H1 (cell line): ENCODE results near the gene KCNJ10. TPM values are rescaled to one million over a fixed set of nuclear protein-coding genes. Genes with fewer than 3 reads are reported as not detected.

ENCODE experiments used
- CTCF ChIA-PET: fragments of 300-600 bp; sonication (Branson Sonifier 250); formaldehyde crosslinking; loops from one replicate; lab custom pipeline; 2021; ENCODE audit not compliant: partially characterized antibody; lab: Charles Lee
- POLR2A ChIA-PET: fragments of 300-600 bp; sonication (Branson Sonifier 250); formaldehyde crosslinking; loops from one replicate; lab custom pipeline; 2021; ENCODE audit warnings: inconsistent platforms; ENCODE audit not compliant: partially characterized antibody; lab: Charles Lee
- DNase-seq, 2 experiments: peaks; one replicate each; pipeline versions ENCODE4 v3.0.0 to v3.0.0-alpha.2; 2010 to 2022; ENCODE audit warnings: low spot score in 2 of 2, low read depth in 1 of 2, mixed read lengths in 1 of 2
- FAIRE-seq: peaks from 2 replicates; lab custom pipeline; 2011; peaks lifted over from hg19 to GRCh38; lab: Jason Lieb, UNC
- H2AFZ ChIP-seq: 2 replicates; pipeline ENCODE4 v1.8.1; 2012; ENCODE audit warnings: low read length, inconsistent platforms
- H2AK5ac ChIP-seq: 2 replicates; pipeline ENCODE4 v1.6.1; 2013; ENCODE audit warnings: low read depth, low read length
- H2BK120ac ChIP-seq: replicated peaks from 2 replicates; pipeline ENCODE3; 2013; ENCODE audit warnings: low read depth, low read length, inconsistent platforms
- H2BK12ac ChIP-seq: 2 replicates; pipeline ENCODE4 v1.6.1; 2013; ENCODE audit warnings: low read depth, low read length
- H2BK15ac ChIP-seq: 2 replicates; pipeline ENCODE4 v1.6.1; 2013; ENCODE audit warnings: low read length
- H2BK20ac ChIP-seq: 2 replicates; pipeline ENCODE4 v1.6.1; 2013; ENCODE audit warnings: low read length
- H2BK5ac ChIP-seq: 2 replicates; pipeline ENCODE4 v1.6.1; 2013; ENCODE audit warnings: low read depth, low read length
- H3K14ac ChIP-seq: 2 replicates; pipeline ENCODE4 v1.6.1; 2013; ENCODE audit warnings: inconsistent platforms; ENCODE audit not compliant: insufficient read length
- H3K18ac ChIP-seq: 2 replicates; pipeline ENCODE4 v1.6.1; 2013; ENCODE audit warnings: low read length; ENCODE audit errors: extremely low read depth
- H3K23ac ChIP-seq: 2 replicates; pipeline ENCODE4 v1.6.1; 2013; ENCODE audit warnings: inconsistent platforms; ENCODE audit not compliant: insufficient read length
- H3K23me2 ChIP-seq: 2 replicates; pipeline ENCODE4 v1.6.1; 2013; ENCODE audit warnings: low read depth, low read length
- H3K27ac ChIP-seq: 2 replicates; pipeline ENCODE4 v1.6.1; 2011; ENCODE audit warnings: low read depth, low read length, inconsistent platforms
- H3K27me3 ChIP-seq, 4 experiments: replicated peaks in 1 of 4; 1 replicate in 1 of 4; 2 replicates in 3 of 4; pipeline versions ENCODE4 v1.6.1 to v1.8.1; 2011 to 2013; ENCODE audit warnings: low read length in 3 of 4, mild to moderate bottlenecking in 3 of 4, inconsistent platforms in 2 of 4, mixed read lengths in 2 of 4, moderate library complexity in 1 of 4; ENCODE audit not compliant: control insufficient read depth in 3 of 4, insufficient read depth in 3 of 4; ENCODE audit errors: extremely low read depth in 1 of 4
- H3K36me3 ChIP-seq, 4 experiments: 2 replicates each; pipeline versions ENCODE4 v1.6.1 to v1.8.1; 2011 to 2013; ENCODE audit warnings: mild to moderate bottlenecking in 4 of 4, low read length in 3 of 4, moderate library complexity in 2 of 4, control low read depth in 1 of 4, inconsistent platforms in 1 of 4; ENCODE audit not compliant: insufficient read depth in 4 of 4, control insufficient read depth in 2 of 4
- H3K4ac ChIP-seq: replicated peaks from 2 replicates; pipeline ENCODE3; 2013; ENCODE audit warnings: low read length, low read depth, mixed read lengths, inconsistent platforms; ENCODE audit not compliant: insufficient read length
- H3K4me1 ChIP-seq, 4 experiments: replicated peaks in 1 of 4; 1 replicate in 1 of 4; 2 replicates in 3 of 4; pipeline versions ENCODE4 v1.6.1 to v1.8.1; 2011 to 2013; ENCODE audit warnings: low read length in 3 of 4, inconsistent platforms in 2 of 4, mixed read lengths in 1 of 4; ENCODE audit not compliant: insufficient read depth in 4 of 4, control insufficient read depth in 3 of 4
- H3K4me2 ChIP-seq, 2 experiments: 2 replicates each; pipeline versions ENCODE4 v1.6.1 to v1.8.1; 2011 to 2013; ENCODE audit warnings: low read depth in 2 of 2, low read length in 2 of 2, control low read depth in 1 of 2, inconsistent platforms in 1 of 2, mild to moderate bottlenecking in 1 of 2; ENCODE audit not compliant: insufficient read depth in 1 of 2
- H3K4me3 ChIP-seq, 4 experiments: fragments of 200-600, 300-600 bp in 1 of 4; sonication (generic), shearing (Covaris generic), sonication (Bioruptor Twin) in 1 of 4; 2 replicates each; pipeline versions ENCODE4 v1.5.1 to v1.8.1; 2011 to 2016; ENCODE audit warnings: low read length in 4 of 4, low read depth in 3 of 4, control low read depth in 2 of 4, inconsistent platforms in 2 of 4, mild to moderate bottlenecking in 2 of 4, mixed read lengths in 1 of 4, moderate library complexity in 1 of 4; ENCODE audit not compliant: insufficient read depth in 2 of 4; ENCODE audit errors: extremely low read depth in 1 of 4
- H3K56ac ChIP-seq: replicated peaks from 2 replicates; pipeline ENCODE3; 2013; ENCODE audit warnings: low read depth, mild to moderate bottlenecking, mixed read lengths, low read length, inconsistent platforms; ENCODE audit not compliant: insufficient read length
- H3K79me1 ChIP-seq: 2 replicates; pipeline ENCODE4 v1.6.1; 2013; ENCODE audit warnings: low read depth, low read length, control low read depth
- H3K79me2 ChIP-seq, 2 experiments: 2 replicates each; pipeline versions ENCODE4 v1.6.1 to v1.8.1; 2012 to 2013; ENCODE audit warnings: low read length in 2 of 2, mild to moderate bottlenecking in 2 of 2, inconsistent platforms in 1 of 2; ENCODE audit not compliant: insufficient read depth in 2 of 2, control insufficient read depth in 1 of 2
- H3K9ac ChIP-seq, 4 experiments: replicated peaks in 1 of 4; 1 replicate in 1 of 4; 2 replicates in 3 of 4; pipeline versions ENCODE4 v1.6.1 to v1.8.1; 2011 to 2013; ENCODE audit warnings: low read depth in 3 of 4, low read length in 3 of 4, control low read depth in 2 of 4, mild to moderate bottlenecking in 2 of 4, moderate library complexity in 2 of 4, inconsistent platforms in 1 of 4; ENCODE audit errors: extremely low read depth in 1 of 4
- H3K9me3 ChIP-seq, 2 experiments: 2 replicates each; pipeline versions ENCODE4 v1.6.1 to v1.8.1; 2012 to 2013; ENCODE audit warnings: mild to moderate bottlenecking in 2 of 2, moderate library complexity in 2 of 2, control low read depth in 1 of 2, inconsistent platforms in 1 of 2, low read depth in 1 of 2, low read length in 1 of 2, mixed read lengths in 1 of 2; ENCODE audit not compliant: insufficient read depth in 2 of 2
- H4K20me1 ChIP-seq, 2 experiments: replicated peaks in 1 of 2; 2 replicates each; pipeline versions ENCODE3 to v1.8.1; 2011 to 2013; ENCODE audit warnings: inconsistent platforms in 2 of 2, low read length in 2 of 2, mild to moderate bottlenecking in 1 of 2; ENCODE audit not compliant: insufficient read depth in 2 of 2, control insufficient read depth in 1 of 2
- H4K5ac ChIP-seq: 2 replicates; pipeline ENCODE4 v1.6.1; 2013; ENCODE audit warnings: low read length, low read depth, mixed read lengths, inconsistent platforms; ENCODE audit not compliant: insufficient read length
- H4K8ac ChIP-seq: 2 replicates; pipeline ENCODE4 v1.8.0; 2013; ENCODE audit warnings: mild to moderate bottlenecking, moderate library complexity, low read length, inconsistent platforms; ENCODE audit not compliant: insufficient read depth; ENCODE audit errors: extremely low read depth
- H4K91ac ChIP-seq: replicated peaks from 2 replicates; pipeline ENCODE3; 2013; ENCODE audit warnings: low read length, mixed read lengths, inconsistent platforms; ENCODE audit not compliant: insufficient read length
- HDAC2 ChIP-seq, 2 experiments: fragments of 300-600 bp in 1 of 2; sonication (generic) in 1 of 2; IDR thresholded peaks; 2 replicates each; pipeline ENCODE4 v1.6.1; 2011 to 2012; ENCODE audit warnings: low read depth in 2 of 2, low read length in 2 of 2, mild to moderate bottlenecking in 2 of 2, moderate library complexity in 2 of 2, borderline replicate concordance in 1 of 2, inconsistent platforms in 1 of 2
- POLR2A ChIP-seq, 2 experiments: IDR thresholded peaks; 1 replicate in 1 of 2; 2 replicates in 1 of 2; pipeline ENCODE4 v1.6.1; 2011; ENCODE audit warnings: low read depth in 2 of 2, low read length in 2 of 2, mild to moderate bottlenecking in 2 of 2; ENCODE audit errors: control extremely low read depth in 1 of 2
- SP2 ChIP-seq: IDR thresholded peaks from 2 replicates; pipeline ENCODE4 v1.6.1; 2012; ENCODE audit warnings: mild to moderate bottlenecking, low read length, inconsistent platforms
- TAF7 ChIP-seq: optimal IDR thresholded peaks from 2 replicates; pipeline ENCODE3; 2011; ENCODE audit warnings: low read depth, mild to moderate bottlenecking, inconsistent platforms, low read length, moderate library complexity, borderline replicate concordance
- WGBS, 2 experiments: shearing (Covaris generic) in 1 of 2; methylation state at CpG; one replicate each; pipeline versions ENCODE4 v1.1.6 to v1.1.7; 2013 to 2015; ENCODE audit warnings: low lambda C conversion rate in 2 of 2, mixed read lengths in 2 of 2, inconsistent platforms in 1 of 2, low coverage in 1 of 2, missing lambda C conversion rate in 1 of 2; ENCODE audit not compliant: insufficient replicate concordance in 2 of 2, insufficient coverage in 1 of 2, insufficient read length in 1 of 2; ENCODE audit errors: extremely low coverage in 1 of 2, missing lambda C conversion rate in 1 of 2; 5-methylcytosine and 5-hydroxymethylcytosine counted together
- polyA plus RNA-seq, 7 experiments: library from polyadenylated mRNA; depleted of rRNA in 3 of 7; stranded (reverse) in 5 of 7; unstranded in 2 of 7; fragments of >200 nt in 5 of 7; fragments of 200-250 nt in 2 of 7; gene quantifications; 1 replicate in 5 of 7; 2 replicates in 1 of 7; 4 replicates in 1 of 7; pipeline versions ENCODE4 v1.2.1 to v1.2.3, GENCODE V29; 2011 to 2013; ENCODE audit warnings: missing spikeins in 2 of 7, mixed read lengths in 2 of 7
- total RNA-seq: library from RNA; stranded (reverse); fragmentation: NEBNext Ultra II Directional; extraction: Animal tissue kit (Norgen Biotek cat#: 25700); gene quantifications from 2 replicates; pipeline ENCODE4 v1.2.1, GENCODE V29; 2021

Gene KCNJ10
- total and polyA plus RNA-seq, 2 of the 8 experiments (the other 6 are each of a cell fraction or from before 2014, with no cell fraction given): 1.7 to 2.4 TPM

GRCh38 chr1:160011781-160012180, 58.2 kb downstream of the KCNJ10 start:
- no peak overlapping the region for H4K91ac ChIP-seq
- CTCF ChIA-PET: interaction anchor here (9.6 kb wide), 1 partner anchor 121 kb away, joined by 177 read pairs; no protein-coding TSS in a partner anchor
- H3K14ac ChIP-seq: no peak overlapping the region
- H3K56ac ChIP-seq: no peak overlapping the region
- no peak overlapping the region for H2AK5ac ChIP-seq
- no peak overlapping the region for H3K4ac ChIP-seq
- H3K27ac ChIP-seq: no peak overlapping the region
- no peak overlapping the region for H2BK15ac ChIP-seq
- no peak overlapping the region for H3K23ac ChIP-seq
- FAIRE-seq (no peak), DNase-seq (no peak)
- H3K4me2 ChIP-seq: no peak overlapping the region
- no peak overlapping the region for H2BK5ac ChIP-seq
- H4K5ac ChIP-seq: no peak overlapping the region
- H2BK20ac ChIP-seq: no peak overlapping the region
- no peak for TF ChIP-seq TAF7
- no peak for TF ChIP-seq HDAC2 (IDR thresholded peaks at IDR 0.05; ENCODE audit: borderline replicate concordance in 1 of 2, low read depth in 2 of 2, low read length in 2 of 2)
- TF ChIP-seq SP2: no peak
- TF ChIP-seq POLR2A (IDR thresholded peaks at IDR 0.05; ENCODE audit: control extremely low read depth in 1 of 2, low read depth in 2 of 2, low read length in 2 of 2): no peak
- no peaks in the 10 kb centered on the region for H3K79me2 ChIP-seq
- H3K4me1 ChIP-seq: no peaks in the 10 kb centered on the region
- H3K9me3 ChIP-seq: no peaks in the 10 kb centered on the region
- H3K4me3 ChIP-seq: no peak overlapping the region
- no peak overlapping the region for H2BK120ac ChIP-seq
- no peak overlapping the region for H2AFZ ChIP-seq
- no peak overlapping the region for H3K9ac ChIP-seq
- H4K20me1 ChIP-seq: no peaks in the 10 kb centered on the region
- no peaks in the 10 kb centered on the region for H3K36me3 ChIP-seq
- no peaks in the 10 kb centered on the region for H3K27me3 ChIP-seq
- WGBS, 2 experiments: 76% methylated on average over 3 of the region's 3 CpGs; no CpG with 5 or more reads in 1 of the 2 experiments
- H2BK12ac ChIP-seq: no peak overlapping the region
- H3K79me1 ChIP-seq: no peaks in the 10 kb centered on the region
- no peaks in the 10 kb centered on the region for H3K23me2 ChIP-seq
- no peak overlapping the region for H3K18ac ChIP-seq
- POLR2A ChIA-PET: no interaction called here
- H4K8ac ChIP-seq: no peak overlapping the region
